Medulla oblongata (tissue), 1 donor: ENCODE measurements around the gene SLC12A9.
A peak's percentile ranks its signal among the peaks of the same experiment; 100 is the strongest.
"Not testable (repeated sequence)": the region's sequence is repeated elsewhere in the genome, so short reads cannot be mapped to it uniquely, and the experiment has no call there.

Source experiments
- DNase-seq: peaks from one replicate; pipeline ENCODE4 v3.0.0-alpha.2; 2015; ENCODE audit errors: extremely low spot score

Gene SLC12A9

GRCh38 chr7:100852048-100852872 is at the start of gene SLC12A9:
SLC12A9 (plus strand) TSS chr7:100852713; CDS start chr7:100854198, 1,485 bp downstream.
- peak; percentile 90 for DNase-seq

DNA sequence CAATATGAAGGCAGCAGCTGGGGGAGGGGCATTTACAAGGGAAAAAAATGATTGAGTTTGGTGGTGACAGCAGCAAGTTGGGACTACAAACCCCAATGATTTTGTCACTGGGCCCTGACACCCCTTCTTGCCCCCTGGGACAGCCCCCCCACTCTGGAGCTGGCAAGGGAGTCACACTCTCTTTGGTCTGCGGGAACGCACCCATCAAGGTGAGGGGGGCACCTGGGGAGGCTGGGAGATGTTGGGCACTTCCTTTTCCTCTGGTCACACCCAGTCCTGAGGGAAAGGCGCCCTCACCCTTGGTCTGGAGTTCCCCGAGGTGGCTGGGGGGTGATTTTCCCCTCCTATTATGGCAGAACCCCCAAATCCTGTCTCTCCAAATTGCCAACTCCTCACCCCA is 49.6 kb upstream of the SLC12A9 start:
- DNase-seq = no peak

DNA sequence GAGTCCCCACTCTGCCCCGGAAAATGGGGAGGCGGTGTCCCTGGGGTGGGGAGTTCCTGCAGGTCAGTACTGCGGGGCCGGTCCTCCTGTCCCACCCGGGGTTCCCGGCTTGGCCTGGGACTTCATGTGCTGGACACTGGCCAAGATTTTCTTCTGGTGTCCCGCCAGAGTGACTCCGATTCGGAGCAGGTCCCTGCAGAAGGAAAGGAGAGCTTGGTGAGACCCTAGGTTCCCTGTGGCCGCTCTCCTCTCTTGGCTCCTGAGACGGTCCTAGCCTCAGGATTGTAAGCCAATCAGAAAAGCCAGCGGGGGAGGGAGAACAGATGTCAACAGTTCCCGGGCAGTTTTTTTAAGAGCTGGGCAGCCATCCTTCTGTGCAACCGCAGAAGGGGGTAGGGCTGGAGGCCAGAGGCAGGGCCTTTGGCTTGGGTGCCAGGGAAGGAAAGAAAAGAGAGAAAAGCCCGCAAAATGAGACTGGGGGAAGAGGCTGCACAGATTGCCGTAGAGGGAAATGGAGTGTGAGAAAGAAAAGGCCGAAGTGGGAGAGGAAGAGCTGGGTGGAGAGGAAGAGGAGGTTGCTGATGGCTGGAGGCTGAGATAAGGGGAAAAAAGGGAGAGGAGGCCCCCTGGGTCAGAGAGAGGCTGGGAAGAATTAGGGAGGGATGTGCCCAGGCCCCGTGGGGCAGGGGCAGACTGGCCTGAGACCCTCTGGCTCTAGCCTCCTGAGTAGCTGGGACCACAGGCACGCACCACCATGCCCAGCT is 48.9 kb upstream of the SLC12A9 start:
- DNase-seq = peak; percentile 91

DNA sequence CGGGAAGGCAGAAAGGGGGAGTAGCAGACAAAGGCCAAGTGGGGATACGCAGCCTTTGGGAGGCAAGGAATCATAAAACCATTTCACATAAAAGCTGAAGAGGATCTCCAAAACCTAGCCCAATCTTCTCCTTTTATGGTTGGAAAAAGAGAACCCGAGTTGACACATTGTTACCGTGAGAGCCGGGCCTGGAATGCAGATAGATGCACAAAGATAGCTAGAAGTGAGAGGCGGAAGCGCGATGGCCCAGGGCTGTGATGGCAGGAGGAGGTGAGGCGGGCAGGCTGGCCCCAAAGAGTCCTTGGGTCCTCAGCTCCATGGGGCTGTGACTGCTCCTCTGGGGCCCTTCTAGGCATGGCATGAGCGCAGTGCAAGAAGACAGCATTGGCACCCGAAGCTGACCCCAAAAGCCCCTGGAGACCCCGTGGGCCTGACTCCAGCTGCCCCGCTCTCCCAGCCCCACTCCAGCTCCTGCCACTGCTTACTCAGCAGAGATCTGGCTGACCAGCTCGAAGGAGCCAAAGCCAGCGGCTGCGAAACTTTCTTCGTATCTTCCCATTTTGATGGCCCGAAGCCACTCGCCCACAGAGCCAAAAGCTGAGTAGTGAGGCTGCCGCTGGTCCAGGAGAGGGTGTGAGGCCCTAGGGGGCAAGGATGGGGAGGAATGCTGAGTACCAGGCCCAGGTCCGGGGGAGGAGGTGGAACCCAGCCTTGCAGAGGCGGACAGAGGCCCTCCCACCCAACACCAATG is 47.7 kb upstream of the SLC12A9 start:
- DNase-seq = no peak

GRCh38 chr7:100806276-100806675 is 46.2 kb upstream of the SLC12A9 start:
- DNase-seq = no peak

- DNase-seq = not testable (repeated sequence)
Observed at GRCh38 chr7:100806883-100807282, 45.6 kb upstream of the SLC12A9 start.

GRCh38 chr7:100808354-100808875 is 44.1 kb upstream of the SLC12A9 start:
- DNase-seq = no peak

GRCh38 chr7:100811480-100811879 is 41.0 kb upstream of the SLC12A9 start:
- DNase-seq = no peak

DNA sequence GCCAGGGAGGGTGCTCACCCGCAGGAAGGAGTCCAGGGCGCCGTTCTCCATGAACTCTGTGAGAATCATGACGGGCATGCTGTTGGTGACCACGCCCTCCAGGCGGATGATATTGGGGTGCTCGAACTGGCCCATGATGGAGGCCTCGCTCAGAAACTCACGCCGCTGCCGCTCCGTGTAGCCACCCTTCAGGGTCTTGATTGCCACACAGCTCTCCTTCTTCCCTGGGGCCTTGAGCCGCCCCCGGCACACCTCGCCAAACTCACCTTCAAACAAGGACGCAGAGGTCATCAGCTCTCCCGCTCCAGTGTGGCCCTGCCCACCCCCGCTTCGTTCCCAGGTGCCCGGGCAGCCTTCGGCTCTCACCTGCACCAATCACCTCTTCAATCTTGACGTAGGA is 39.8 kb upstream of the SLC12A9 start:
- DNase-seq = no peak

- not testable (repeated sequence) for DNase-seq
Observed at GRCh38 chr7:100816515-100816914, 36.0 kb upstream of the SLC12A9 start.

DNA sequence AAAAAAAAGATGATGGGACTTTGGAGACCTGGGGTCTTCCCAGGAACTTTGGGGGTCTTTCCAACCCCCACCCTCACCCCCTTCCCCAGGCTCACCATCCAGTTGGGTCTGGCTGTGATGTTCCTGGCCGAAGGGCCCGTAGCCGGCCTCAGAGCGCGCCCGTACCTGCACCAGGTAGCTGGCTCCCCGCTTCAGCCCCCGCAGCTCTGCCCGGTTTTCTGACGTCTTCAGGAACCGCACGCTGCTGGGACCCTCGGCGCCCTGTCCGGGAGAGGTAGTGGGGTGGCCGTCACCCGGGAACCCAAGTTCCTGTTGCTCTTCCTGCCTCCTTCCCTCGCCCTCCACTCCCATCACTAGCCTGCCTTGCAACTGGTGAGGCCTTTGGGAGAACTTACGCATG is 35.4 kb upstream of the SLC12A9 start:
- DNase-seq = no peak

GRCh38 chr7:100818366-100818765 is 34.1 kb upstream of the SLC12A9 start:
- no peak for DNase-seq

GRCh38 chr7:100818825-100819224 is 33.7 kb upstream of the SLC12A9 start:
- DNase-seq = no peak

DNA sequence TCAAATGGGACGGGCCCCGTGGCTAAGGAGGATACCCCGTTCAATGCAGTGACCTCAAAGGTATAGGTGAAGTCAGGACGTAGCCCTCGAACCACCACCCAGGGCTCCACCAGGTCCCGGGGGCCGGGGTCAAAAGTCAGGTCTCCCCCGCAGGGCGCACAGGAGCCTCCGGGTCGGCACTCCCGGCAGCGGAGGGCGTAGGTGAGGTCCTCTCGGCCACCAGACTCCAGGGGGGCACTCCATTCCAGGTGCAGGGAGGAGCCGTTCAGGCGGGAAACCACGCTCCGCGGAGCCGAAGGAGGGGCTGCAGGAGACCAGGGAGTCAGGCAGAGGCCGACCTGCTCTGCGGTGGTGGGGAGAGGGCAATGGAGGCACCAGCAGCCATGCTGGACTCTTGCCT is 32.9 kb upstream of the SLC12A9 start:
- no peak for DNase-seq

- DNase-seq = no peak
Observed at GRCh38 chr7:100822236-100823139, 30.0 kb upstream of the SLC12A9 start.

DNA sequence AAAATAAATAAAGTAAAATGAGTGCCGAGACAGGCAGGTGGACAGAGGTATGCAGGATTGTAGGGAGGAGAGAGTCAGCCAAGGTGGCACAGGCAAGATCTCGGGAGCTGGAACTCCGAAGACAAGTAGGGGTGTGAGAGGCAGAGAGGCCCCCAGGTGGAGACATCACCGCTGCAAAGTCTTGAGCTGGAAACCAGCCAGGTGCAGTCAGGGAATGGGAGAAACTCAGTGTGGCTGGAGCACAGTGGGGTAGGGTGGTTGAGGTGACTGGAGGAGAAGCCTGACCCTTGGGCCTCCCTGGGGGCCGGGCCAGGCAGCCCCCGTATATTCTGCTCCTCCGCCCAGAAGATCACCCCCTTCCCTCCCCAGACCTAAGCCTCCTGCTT is 29.4 kb upstream of the SLC12A9 start:
- DNase-seq = no peak

- DNase-seq = no peak
Observed at GRCh38 chr7:100823534-100823933, 29.0 kb upstream of the SLC12A9 start.

DNA sequence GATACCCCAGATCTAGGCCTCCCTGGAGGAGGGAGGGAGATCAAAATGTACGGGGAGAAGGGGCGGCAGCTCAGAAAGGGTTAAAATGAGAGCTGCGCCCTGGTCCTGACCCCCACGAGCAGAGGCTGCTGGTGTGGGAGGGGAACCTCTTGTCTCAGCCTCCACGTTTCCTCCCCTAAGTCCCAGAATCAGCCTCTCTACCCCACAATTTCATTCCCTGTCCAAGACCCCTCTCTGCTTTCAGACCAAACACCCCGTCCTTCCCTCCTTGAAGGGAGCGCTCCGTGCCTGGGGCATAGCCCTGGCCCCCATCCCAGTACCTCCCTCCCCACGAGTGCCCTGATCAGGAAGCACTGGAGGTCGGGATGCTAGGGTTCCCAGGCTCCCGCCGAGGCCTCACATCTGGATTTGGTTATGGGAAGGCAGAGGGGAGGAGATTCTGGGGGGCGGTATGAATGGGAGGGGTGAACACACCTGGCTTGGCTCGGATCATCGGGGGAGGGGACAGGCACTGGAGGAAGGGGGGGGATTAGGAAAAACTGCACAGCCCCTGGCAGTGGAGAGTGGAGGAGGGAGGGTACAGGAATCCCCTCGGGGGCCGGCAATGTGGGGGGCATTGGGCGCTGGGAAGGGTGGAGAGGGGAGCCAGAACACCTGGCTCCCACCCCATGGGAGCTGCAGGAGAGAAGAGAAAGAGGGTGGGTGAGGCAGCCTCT is 27.9 kb upstream of the SLC12A9 start:
- no peak for DNase-seq

GRCh38 chr7:100825215-100825671 is 27.3 kb upstream of the SLC12A9 start:
- DNase-seq = no peak
